ENCODE measurements around the gene ASMTL.
"Not testable (repeated sequence)": the region's sequence is repeated elsewhere in the genome, so short reads cannot be mapped to it uniquely, and the experiment has no call there.

Gene ASMTL

GRCh38 chrX:1453951-1454785, 1.5 kb upstream of the ASMTL start:
- DNase-seq (ENCODE audit: low spot score): peak; percentile 91

GRCh38 chrX:1453395-1453783, 680 bp upstream of the ASMTL start:
- DNase-seq (ENCODE audit: low spot score): peak; percentile 71

DNA sequence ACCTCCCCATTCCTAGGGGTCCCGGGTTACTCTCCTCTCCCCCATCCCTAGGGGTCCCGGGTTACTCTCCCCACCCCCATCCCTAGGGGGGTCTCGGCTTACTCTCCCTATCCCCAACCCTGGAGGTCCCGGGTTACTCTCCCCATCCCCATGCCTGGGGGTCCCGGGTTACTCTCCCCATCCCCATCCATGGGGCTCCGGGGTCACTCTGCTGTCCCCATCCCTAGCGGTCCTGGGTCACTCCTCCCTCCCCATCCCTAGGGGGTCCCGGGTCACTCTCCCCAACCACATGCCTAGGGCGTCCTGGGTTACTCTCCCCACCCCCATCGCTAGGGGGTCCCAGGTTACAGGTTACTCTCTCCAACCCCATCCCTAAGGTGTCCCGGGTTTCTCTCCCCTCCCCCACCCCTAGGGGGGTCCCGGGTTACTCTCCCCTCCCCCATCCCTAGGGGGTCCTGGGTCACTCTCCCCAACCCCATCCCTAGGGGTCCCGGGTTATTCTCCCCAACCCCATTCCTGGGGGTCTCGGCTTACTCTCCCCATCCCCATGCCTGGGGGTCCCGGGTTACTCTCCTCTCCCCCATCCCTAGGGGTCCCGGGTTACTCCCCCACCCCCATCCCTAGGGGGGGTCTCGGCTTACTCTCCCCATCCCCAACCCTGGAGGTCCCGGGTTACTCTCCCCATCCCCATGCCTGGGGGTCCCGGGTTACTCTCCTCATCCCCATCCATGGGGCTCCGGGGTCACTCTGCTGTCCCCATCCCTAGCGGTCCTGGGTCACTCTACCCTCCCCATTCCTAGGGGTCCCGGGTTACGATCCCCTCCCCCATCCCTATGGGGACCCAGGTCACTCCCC, 821 bp downstream of the ASMTL start:
- no peak for DNase-seq (ENCODE audit: low spot score)

- DNase-seq (ENCODE audit: low spot score): no peak
Measured at GRCh38 chrX:1451251-1451660, 1.5 kb downstream of the ASMTL start.

- DNase-seq (ENCODE audit: low spot score): no peak
Measured at GRCh38 chrX:1450361-1451161, 2.1 kb downstream of the ASMTL start.

- no peak for DNase-seq (ENCODE audit: low spot score)
Measured at GRCh38 chrX:1449823-1450149, 2.9 kb downstream of the ASMTL start.

- DNase-seq (ENCODE audit: low spot score): no peak
Measured at GRCh38 chrX:1449036-1449822, 3.5 kb downstream of the ASMTL start.

DNA sequence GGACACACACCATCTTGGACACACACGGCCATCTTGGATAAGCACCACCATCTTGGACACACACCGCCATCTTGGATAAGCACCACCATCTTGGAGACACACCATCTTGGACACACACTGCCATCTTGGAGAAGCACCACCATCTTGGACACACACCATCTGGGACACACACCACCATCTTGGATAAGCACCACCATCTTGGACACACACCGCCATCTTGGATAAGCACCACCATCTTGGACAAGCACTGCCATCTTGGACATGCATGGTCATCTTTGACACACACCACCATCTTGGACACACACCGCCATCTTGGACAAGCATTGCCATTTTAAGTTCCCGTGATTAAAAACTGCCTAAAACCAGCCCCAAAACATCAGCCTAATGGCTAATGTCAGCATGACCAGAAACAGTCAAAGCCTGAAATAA, 4.1 kb downstream of the ASMTL start:
- not testable (repeated sequence) for DNase-seq (ENCODE audit: low spot score)

DNA sequence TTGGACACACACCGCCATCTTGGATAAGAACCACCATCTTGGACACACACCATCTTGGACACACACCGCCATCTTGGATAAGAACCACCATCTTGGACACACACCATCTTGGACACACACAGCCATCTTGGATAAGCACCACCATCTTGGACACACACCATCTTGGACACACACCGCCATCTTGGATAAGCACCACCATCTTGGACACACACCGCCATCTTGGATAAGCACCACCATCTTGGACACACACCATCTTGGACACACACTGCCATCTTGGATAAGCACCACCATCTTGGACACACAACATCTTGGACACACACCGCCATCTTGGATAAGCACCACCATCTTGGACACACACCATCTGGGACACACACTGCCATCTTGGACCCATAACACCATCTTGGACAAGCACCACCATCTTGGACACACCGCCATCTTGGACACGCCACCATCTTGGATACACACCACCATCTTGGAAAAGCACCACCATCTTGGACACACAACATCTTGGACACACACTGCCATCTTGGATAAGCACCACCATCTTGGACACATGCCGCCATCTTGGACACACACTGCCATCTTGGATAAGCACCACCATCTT, 4.6 kb downstream of the ASMTL start:
- not testable (repeated sequence) for DNase-seq (ENCODE audit: low spot score)

- DNase-seq (ENCODE audit: low spot score): not testable (repeated sequence)
Measured at GRCh38 chrX:1446984-1447968, 5.4 kb downstream of the ASMTL start.

- no peak for DNase-seq (ENCODE audit: low spot score)
Measured at GRCh38 chrX:1444561-1445500, 7.9 kb downstream of the ASMTL start.

DNA sequence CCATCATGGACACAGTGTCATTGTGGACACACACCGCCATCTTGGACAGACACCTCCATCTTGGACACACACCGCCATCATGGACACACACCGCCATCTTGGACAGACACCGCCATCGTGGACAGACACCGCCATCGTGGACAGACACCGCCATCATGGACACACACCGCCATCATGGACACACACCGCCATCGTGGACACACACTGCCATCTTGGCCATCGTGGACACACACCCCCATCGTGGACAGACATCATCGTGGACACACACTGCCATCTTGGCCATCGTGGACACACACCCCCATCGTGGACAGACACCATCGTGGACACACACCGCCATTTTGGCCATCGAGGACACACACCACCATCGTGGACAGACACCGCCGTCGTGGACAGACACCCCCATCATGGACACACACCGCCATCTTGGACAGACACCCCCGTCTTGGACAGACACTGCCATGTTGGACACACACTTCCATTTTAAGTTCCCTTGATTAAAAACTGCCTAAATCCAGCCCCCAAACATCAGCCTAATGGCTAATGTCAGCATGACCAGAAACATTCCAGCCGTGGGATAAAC, 9.1 kb downstream of the ASMTL start:
- no peak for DNase-seq (ENCODE audit: low spot score)

DNA sequence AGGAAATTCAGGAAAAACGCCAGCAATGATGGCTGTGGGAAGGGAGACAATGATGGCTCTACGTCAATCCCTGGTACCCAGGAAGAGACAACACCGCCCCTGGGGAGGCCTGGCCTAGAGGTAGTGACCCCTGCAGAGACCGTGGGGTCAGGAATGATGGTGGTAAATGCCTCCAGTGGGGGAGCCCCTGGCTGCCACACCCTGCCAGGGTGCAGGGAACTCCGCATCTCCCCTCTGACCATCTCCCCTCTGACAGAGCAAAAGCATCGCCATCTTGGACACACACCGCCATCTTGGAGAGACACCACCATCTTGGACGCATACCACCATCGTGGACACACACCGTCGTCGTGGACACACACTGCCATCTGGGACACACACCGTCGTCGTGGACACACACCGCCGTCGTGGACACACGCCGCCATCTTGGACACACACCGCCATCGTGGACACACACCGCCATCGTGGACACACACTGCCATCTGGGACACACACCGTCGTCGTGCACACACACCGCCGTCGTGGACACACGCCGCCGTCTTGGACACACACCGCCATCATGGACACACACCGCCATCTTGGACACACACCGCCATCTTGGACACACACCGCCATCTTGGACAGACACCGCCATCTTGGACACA, 9.9 kb downstream of the ASMTL start:
- no peak for DNase-seq (ENCODE audit: low spot score)

DNA sequence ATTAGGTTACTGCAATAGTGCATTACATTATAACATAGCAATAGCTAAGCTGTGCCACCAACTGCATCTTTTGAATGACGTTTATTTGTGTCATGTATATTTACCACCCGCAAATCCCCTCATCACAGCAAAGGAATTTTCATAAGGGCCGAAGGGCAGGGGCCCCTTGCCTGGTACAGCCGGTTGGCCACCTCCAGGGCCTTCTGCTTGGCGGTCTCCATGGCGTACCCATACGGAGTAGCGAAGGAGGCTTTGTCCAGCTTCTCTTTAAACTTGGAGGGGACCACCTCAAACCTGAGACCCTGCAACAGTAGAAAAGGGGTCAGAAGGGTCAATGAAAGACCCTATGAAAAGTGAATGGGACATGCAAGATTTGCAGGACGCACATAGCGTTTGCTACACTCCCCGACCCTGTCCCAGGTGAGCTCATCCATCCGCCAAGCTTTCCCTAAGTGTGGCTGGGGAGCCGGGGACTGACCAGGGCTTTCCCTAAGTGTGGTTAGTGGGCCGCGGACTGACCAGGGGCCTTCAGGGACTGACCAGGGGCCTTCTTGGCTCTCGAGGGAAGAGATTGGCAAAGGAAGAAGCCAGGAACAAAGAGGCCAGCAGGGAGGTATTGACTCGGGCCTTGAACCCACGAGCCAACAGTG, 10.6 kb downstream of the ASMTL start:
- DNase-seq (ENCODE audit: low spot score): no peak

GRCh38 chrX:1440506-1440905, 12.2 kb downstream of the ASMTL start:
- DNase-seq (ENCODE audit: low spot score): no peak

DNA sequence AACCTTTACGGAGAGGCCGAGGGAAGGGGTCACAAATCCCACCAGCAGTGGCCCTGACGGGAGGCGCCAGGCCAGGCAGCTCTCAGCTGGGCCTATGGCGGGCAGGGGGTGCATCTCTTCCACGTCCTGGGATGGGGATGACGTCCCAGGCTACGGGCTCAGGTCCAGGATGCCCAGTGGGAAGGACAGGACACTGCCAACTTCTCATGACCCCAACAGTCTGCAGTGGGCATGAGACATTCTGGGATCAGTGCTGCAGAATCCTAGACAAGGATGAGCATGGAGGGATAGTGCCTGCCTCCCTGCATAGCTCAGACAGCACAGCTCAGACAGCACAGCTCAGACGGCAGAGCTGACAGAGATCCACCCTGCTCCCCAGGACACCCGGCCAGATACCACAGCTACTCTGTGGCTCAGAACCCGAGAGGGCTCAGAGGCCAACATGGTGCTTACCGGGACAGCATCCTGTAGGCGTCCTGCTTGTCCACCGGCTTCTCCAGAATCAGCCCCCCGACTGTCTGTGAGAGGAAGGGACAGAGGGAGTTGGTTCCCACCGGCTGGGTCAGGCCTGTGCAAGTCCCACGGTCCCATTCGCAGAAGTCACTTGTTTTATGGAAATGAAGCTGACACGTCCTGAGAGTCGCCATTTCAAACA, 17.3 kb downstream of the ASMTL start:
- no peak for DNase-seq (ENCODE audit: low spot score)

DNA sequence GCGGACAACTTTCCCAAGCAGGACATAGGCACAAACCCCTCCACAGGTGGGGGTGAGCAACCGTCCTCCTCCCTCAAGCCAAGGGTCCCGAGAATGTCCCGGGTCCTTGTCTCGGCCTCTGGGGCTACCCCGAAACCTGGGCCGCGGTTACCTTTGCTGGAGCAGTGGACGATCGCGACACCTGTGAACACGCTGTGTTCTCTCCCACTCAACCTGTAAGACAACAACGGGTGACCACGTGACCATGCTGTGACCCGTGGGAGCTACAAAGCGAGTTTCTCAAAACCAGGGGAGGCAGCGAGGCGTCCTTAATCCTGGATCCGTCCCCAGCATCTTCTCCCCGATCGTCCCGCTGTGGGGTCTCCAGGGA, 17.9 kb downstream of the ASMTL start:
- DNase-seq (ENCODE audit: low spot score): no peak

All from CD4-positive, alpha-beta T cell treated with Interleukin-15 for 4 hours (primary cell).